OCI-LY1 (cell line): ENCODE measurements around the gene SMIM20.

Source experiments
- H2AFZ ChIP-seq: fragments of 200-600 bp; sonication (generic), shearing (Covaris generic); 2 replicates; pipeline ENCODE4 v1.6.0; 2014; ENCODE audit warnings: antibody characterized with exemption, mild to moderate bottlenecking, low read length
- H3F3A ChIP-seq: fragments of 200-600 bp; sonication (generic), shearing (Covaris generic); 2 replicates; pipeline ENCODE4 v1.6.0; 2014; ENCODE audit warnings: mild to moderate bottlenecking, antibody characterized with exemption, low read length, moderate library complexity; ENCODE audit not compliant: insufficient read depth
- H3K27ac ChIP-seq: fragments of 200-600 bp; sonication (generic); 2 replicates; pipeline ENCODE4 v1.5.1; 2014; ENCODE audit warnings: low read length, mixed run types, mild to moderate bottlenecking, low read depth; ENCODE audit not compliant: poor library complexity, severe bottlenecking
- H3K27me3 ChIP-seq: fragments of 200-600 bp; sonication (generic); 2 replicates; pipeline ENCODE4 v1.6.0; 2014; ENCODE audit warnings: antibody characterized with exemption, mild to moderate bottlenecking, low read length, moderate library complexity; ENCODE audit not compliant: insufficient read depth
- H3K36me3 ChIP-seq: fragments of 200-600 bp; sonication (generic); 2 replicates; pipeline ENCODE4 v1.6.1; 2014; ENCODE audit warnings: mild to moderate bottlenecking, antibody characterized with exemption, low read length, moderate library complexity, mixed read lengths; ENCODE audit not compliant: insufficient read depth
- H3K4me1 ChIP-seq: fragments of 200-600 bp; sonication (generic); 2 replicates; pipeline ENCODE4 v1.5.1; 2014; ENCODE audit warnings: mild to moderate bottlenecking, low read length, moderate library complexity; ENCODE audit not compliant: insufficient read depth, severe bottlenecking
- H3K4me2 ChIP-seq: fragments of 200-600 bp; sonication (generic), shearing (Covaris generic); 2 replicates; pipeline ENCODE4 v1.6.1; 2014; ENCODE audit warnings: low read length
- H3K4me3 ChIP-seq: fragments of 200-600 bp; sonication (generic); 2 replicates; pipeline ENCODE4 v1.5.1; 2014; ENCODE audit warnings: low read length, low read depth, mild to moderate bottlenecking, mixed read lengths; ENCODE audit not compliant: poor library complexity, severe bottlenecking
- H3K79me2 ChIP-seq: fragments of 200-600 bp; shearing (Covaris generic); 2 replicates; pipeline ENCODE4 v1.6.1; 2016; ENCODE audit warnings: mixed run types, low read length, mixed read lengths; ENCODE audit not compliant: insufficient read depth
- H3K9ac ChIP-seq: fragments of 200-600 bp; sonication (generic), shearing (Covaris generic); 2 replicates; pipeline ENCODE4 v1.6.1; 2014; ENCODE audit warnings: mild to moderate bottlenecking, low read length, mixed read lengths
- H3K9me2 ChIP-seq: fragments of 200-600 bp; sonication (generic), shearing (Covaris generic); 2 replicates; pipeline ENCODE4 v1.6.1; 2014; ENCODE audit warnings: low read depth, mild to moderate bottlenecking, low read length, mixed read lengths
- H3K9me3 ChIP-seq: fragments of 200-600 bp; shearing (Covaris generic); 2 replicates; pipeline ENCODE4 v1.6.1; 2014; ENCODE audit warnings: low read length, mixed read lengths
- H4K20me1 ChIP-seq: fragments of 200-600 bp; sonication (generic), shearing (Covaris generic); 2 replicates; pipeline ENCODE4 v1.6.0; 2016; ENCODE audit warnings: mild to moderate bottlenecking, low read length; ENCODE audit not compliant: insufficient read depth
- CTCF ChIP-seq: fragments of 200-600 bp; sonication (generic), shearing (Covaris generic); IDR thresholded peaks from 2 replicates; pipeline ENCODE4 v1.5.1; 2017; ENCODE audit warnings: mild to moderate bottlenecking, antibody characterized with exemption, low read length, moderate library complexity, mixed read lengths
- EZH2 ChIP-seq: fragments of 200-600 bp; sonication (generic), shearing (Covaris generic); IDR thresholded peaks from 2 replicates; pipeline ENCODE4 v1.8.0; 2017; ENCODE audit warnings: borderline replicate concordance, mixed run types, mild to moderate bottlenecking, antibody characterized with exemption, low read length, moderate library complexity, mixed read lengths

The SMIM20 gene

DNA sequence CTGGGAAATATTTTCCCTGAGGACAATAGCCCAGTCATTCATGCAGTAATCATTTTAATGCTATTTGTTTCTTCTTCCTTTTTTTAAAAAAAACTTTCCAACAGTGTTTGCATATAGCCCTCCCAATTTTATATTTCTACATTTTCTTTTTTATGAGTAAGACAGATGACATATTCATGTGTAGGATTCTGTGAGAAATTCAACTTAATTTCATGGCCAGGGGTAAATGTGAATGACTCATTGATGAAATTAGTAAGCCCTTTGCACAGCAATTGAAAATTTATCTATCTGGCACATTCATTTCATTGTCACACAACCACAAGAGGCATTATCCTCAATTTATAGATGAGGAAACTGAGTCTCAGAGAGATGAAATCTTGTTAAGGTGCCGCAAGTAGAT is 13.7 kb upstream of the SMIM20 start:
- Histone ChIP-seq H3K79me2 (no peaks in the 10 kb centered on the region), H3K9me2 (no peaks in the 10 kb centered on the region), H3F3A (no peaks in the 10 kb centered on the region), H3K27ac (no peak overlapping the region), H3K4me2 (no peak overlapping the region), H4K20me1 (no peaks in the 10 kb centered on the region), H3K9me3 (no peaks in the 10 kb centered on the region), H3K4me3 (no peak overlapping the region), H3K27me3 (no peaks in the 10 kb centered on the region), H2AFZ (no peak overlapping the region), H3K4me1 (peaks cover 18% of the 10 kb centered on the region), H3K9ac (no peak overlapping the region), H3K36me3 (no peaks in the 10 kb centered on the region)
- TF ChIP-seq EZH2 (no peak), CTCF (no peak)

DNA sequence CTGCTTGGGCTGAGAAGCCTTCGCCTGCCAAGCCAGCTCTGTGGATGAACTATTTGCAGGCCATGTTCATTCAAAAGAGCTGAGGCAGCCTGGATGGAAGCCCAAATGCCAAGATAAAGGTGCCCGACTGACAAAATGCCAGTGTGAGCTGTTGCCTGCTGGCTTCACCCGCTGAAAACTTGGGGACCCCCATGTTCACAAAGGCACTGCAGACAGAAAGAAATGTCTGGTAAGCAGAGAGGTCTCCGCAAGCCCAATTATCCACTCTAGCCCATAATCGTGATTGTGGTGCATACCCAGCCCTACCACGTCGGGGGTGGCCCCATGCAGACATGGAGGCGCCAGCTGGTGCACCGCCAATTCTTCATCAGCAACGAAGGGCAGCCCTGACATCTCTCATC is 13.0 kb upstream of the SMIM20 start:
- no peaks in the 10 kb centered on the region for H3K79me2 ChIP-seq
- TF ChIP-seq CTCF: no peak
- TF ChIP-seq EZH2: no peak
- no peaks in the 10 kb centered on the region for H3K9me2 ChIP-seq

GRCh38 chr4:25903900-25904747 is 9.9 kb upstream of the SMIM20 start:
- H3K36me3 ChIP-seq: no peaks in the 10 kb centered on the region
- H3K4me2 ChIP-seq: no peak overlapping the region
- TF ChIP-seq EZH2 (no peak), CTCF (no peak)
- no peak overlapping the region for H2AFZ ChIP-seq
- H3K9ac ChIP-seq: no peak overlapping the region
- H3K4me3 ChIP-seq: no peak overlapping the region
- no peaks in the 10 kb centered on the region for H3F3A ChIP-seq
- no peaks in the 10 kb centered on the region for H3K79me2 ChIP-seq
- no peaks in the 10 kb centered on the region for H3K27me3 ChIP-seq
- H3K4me1 ChIP-seq: peaks cover 21% of the 10 kb centered on the region
- no peaks in the 10 kb centered on the region for H3K9me2 ChIP-seq
- no peaks in the 10 kb centered on the region for H4K20me1 ChIP-seq
- H3K9me3 ChIP-seq: no peaks in the 10 kb centered on the region
- H3K27ac ChIP-seq: peak overlapping the region; percentile 68

More for the DNA sequence above, 13.0 kb upstream of the SMIM20 start:
- H3K4me2 ChIP-seq: no peak overlapping the region
- no peak overlapping the region for H2AFZ ChIP-seq
- H3K4me1 ChIP-seq: peaks cover 21% of the 10 kb centered on the region
- no peak overlapping the region for H3K27ac ChIP-seq
- no peaks in the 10 kb centered on the region for H4K20me1 ChIP-seq
- no peak overlapping the region for H3K9ac ChIP-seq
- no peaks in the 10 kb centered on the region for H3K36me3 ChIP-seq
- no peak overlapping the region for H3K4me3 ChIP-seq
- H3F3A ChIP-seq: no peaks in the 10 kb centered on the region
- H3K27me3 ChIP-seq: no peaks in the 10 kb centered on the region
- no peaks in the 10 kb centered on the region for H3K9me3 ChIP-seq
